ENCODE measurements around the gene PRKAR1B.

Gene PRKAR1B

GRCh38 chr7:701086-701671 lies 25.9 kb downstream of the PRKAR1B start:
- no peak overlapping the region for H3K9ac ChIP-seq (ENCODE audit: low read length)
- H3K36me3 ChIP-seq (ENCODE audit: control insufficient read depth, insufficient read depth, low read length), result peaks cover 6% of the 10 kb centered on the region; the same call in 1 of the 2 replicates
- no peak overlapping the region for H3K4me3 ChIP-seq (ENCODE audit: low read depth, low read length)
- H3K27me3 ChIP-seq (ENCODE audit: control insufficient read depth, insufficient read depth, low read length), result no peaks in the 10 kb centered on the region
- H3K9me3 ChIP-seq (ENCODE audit: control insufficient read depth, insufficient read depth, low read depth, low read length), result peaks cover 7% of the 10 kb centered on the region; the same call in 1 of the 2 replicates
- H3K27ac ChIP-seq (ENCODE audit: low read depth, low read length), result no peak overlapping the region
- peaks cover 6% of the 10 kb centered on the region; the same call in 1 of the 2 replicates for H3K4me1 ChIP-seq (ENCODE audit: control insufficient read depth, insufficient read depth, low read length)

GRCh38 chr7:699476-700170 lies 27.5 kb downstream of the PRKAR1B start:
- no peak overlapping the region for H3K9ac ChIP-seq (ENCODE audit: low read length)
- H3K9me3 ChIP-seq (ENCODE audit: control insufficient read depth, insufficient read depth, low read depth, low read length), result peaks cover 7% of the 10 kb centered on the region; the same call in 1 of the 2 replicates
- H3K27me3 ChIP-seq (ENCODE audit: control insufficient read depth, insufficient read depth, low read length), result no peaks in the 10 kb centered on the region
- peaks cover 6% of the 10 kb centered on the region; the same call in 1 of the 2 replicates for H3K36me3 ChIP-seq (ENCODE audit: control insufficient read depth, insufficient read depth, low read length)
- no peak overlapping the region for H3K27ac ChIP-seq (ENCODE audit: low read depth, low read length)
- peaks cover 6% of the 10 kb centered on the region; the same call in 1 of the 2 replicates for H3K4me1 ChIP-seq (ENCODE audit: control insufficient read depth, insufficient read depth, low read length)
- no peak overlapping the region for H3K4me3 ChIP-seq (ENCODE audit: low read depth, low read length)

DNA sequence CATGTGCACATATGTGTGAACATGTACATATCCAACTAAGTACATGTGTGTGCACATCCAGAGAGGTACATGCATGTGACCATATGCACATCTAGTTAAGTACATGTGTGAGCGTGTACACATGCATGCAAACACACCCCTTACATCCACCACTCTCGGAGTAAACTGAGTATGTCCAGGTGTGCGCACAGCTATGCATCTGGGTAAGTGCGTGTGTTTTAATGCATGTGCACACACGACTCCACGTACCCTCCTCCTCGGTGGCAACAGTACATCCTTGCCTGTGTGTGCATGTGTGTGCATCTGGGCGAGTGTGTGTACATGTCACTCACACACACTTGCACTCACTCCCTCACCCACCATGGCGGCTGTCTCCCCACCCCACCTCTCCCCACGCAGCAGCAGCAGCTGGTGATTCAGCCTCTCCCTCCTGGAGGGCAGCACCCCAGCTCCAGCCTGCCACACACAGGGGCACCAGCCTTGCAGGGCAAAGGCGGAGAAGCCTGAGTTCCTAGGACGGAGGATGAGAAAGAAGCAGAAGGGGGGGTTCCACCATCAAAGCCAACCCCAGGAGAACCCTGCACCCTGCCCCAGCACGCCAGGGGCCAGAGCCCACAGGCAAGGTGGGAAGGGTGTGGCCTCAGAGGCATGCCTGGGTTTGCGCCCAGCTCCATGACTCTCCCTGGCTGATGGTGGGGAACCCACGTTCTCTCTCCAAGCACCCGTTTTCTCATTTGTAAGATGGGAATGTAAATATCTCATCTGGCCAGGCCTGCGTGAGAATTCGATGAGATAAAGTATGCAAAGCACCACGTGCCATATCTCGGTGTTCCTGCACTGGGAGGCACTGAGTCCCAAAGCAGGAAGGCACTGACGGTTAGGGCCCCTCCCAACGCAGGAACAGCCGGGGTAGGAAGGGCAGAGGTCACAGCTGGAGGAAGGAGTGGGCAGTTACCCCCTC lies 28.3 kb downstream of the PRKAR1B start:
- H3K36me3 ChIP-seq (ENCODE audit: control insufficient read depth, insufficient read depth, low read length), result peaks cover 6% of the 10 kb centered on the region; the same call in 1 of the 2 replicates
- peaks cover 7% of the 10 kb centered on the region; the same call in 1 of the 2 replicates for H3K9me3 ChIP-seq (ENCODE audit: control insufficient read depth, insufficient read depth, low read depth, low read length)
- no peak overlapping the region for H3K9ac ChIP-seq (ENCODE audit: low read length)
- no peak overlapping the region for H3K27ac ChIP-seq (ENCODE audit: low read depth, low read length)
- no peaks in the 10 kb centered on the region for H3K27me3 ChIP-seq (ENCODE audit: control insufficient read depth, insufficient read depth, low read length)
- no peak overlapping the region for H3K4me3 ChIP-seq (ENCODE audit: low read depth, low read length)
- peaks cover 6% of the 10 kb centered on the region; the same call in 1 of the 2 replicates for H3K4me1 ChIP-seq (ENCODE audit: control insufficient read depth, insufficient read depth, low read length)

DNA sequence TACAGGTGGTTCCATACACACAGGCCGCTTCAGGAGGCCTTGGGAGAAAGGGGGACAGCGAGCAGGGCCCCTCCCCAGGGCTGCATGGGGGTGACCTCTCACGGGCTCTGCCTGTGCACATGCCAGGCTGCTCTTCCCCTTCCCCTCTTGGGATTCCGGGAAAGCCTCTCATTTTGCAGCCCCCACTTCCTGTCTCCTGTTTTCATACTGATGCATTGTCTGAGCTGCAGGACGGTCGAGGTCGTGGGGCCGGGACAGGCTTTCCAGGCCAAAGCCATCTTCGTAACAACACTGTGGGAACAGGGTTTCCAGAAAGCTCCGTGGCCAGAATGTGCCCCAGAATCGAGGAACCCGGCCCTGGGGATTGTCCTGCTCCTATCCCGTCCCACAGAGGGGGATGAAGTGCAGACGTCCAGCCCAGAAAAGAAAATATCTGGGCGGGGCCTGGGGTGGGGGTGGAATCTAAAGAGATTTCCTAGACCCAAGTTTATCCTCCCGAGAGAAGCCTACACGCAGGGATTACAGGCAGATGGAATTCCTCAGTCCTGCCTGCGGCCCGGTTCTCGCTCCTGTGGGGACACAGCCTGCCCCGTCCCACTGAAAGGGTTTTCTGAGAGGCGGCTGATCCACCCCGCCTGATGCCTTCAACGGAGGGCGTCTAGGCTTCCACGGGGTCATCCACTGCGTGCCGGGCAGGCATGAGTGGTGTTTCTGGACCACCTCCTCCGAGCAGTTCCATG lies 30.1 kb downstream of the PRKAR1B start:
- Histone ChIP-seq H3K4me1 (ENCODE audit: control insufficient read depth, insufficient read depth, low read length) (peaks cover 6% of the 10 kb centered on the region; the same call in 1 of the 2 replicates), H3K9me3 (ENCODE audit: control insufficient read depth, insufficient read depth, low read depth, low read length) (no peaks in the 10 kb centered on the region), H3K9ac (ENCODE audit: low read length) (no peak overlapping the region), H3K27me3 (ENCODE audit: control insufficient read depth, insufficient read depth, low read length) (no peaks in the 10 kb centered on the region), H3K27ac (ENCODE audit: low read depth, low read length) (no peak overlapping the region), H3K4me3 (ENCODE audit: low read depth, low read length) (no peak overlapping the region), H3K36me3 (ENCODE audit: control insufficient read depth, insufficient read depth, low read length) (peaks cover 12% of the 10 kb centered on the region; the same call in 1 of the 2 replicates)

GRCh38 chr7:696426-696811 lies 30.7 kb downstream of the PRKAR1B start:
- Histone ChIP-seq H3K9ac (ENCODE audit: low read length) (no peak overlapping the region), H3K9me3 (ENCODE audit: control insufficient read depth, insufficient read depth, low read depth, low read length) (no peaks in the 10 kb centered on the region), H3K36me3 (ENCODE audit: control insufficient read depth, insufficient read depth, low read length) (peaks cover 12% of the 10 kb centered on the region; the same call in 1 of the 2 replicates), H3K4me1 (ENCODE audit: control insufficient read depth, insufficient read depth, low read length) (peaks cover 6% of the 10 kb centered on the region; the same call in 1 of the 2 replicates), H3K27ac (ENCODE audit: low read depth, low read length) (no peak overlapping the region), H3K27me3 (ENCODE audit: control insufficient read depth, insufficient read depth, low read length) (no peaks in the 10 kb centered on the region), H3K4me3 (ENCODE audit: low read depth, low read length) (no peak overlapping the region)

DNA sequence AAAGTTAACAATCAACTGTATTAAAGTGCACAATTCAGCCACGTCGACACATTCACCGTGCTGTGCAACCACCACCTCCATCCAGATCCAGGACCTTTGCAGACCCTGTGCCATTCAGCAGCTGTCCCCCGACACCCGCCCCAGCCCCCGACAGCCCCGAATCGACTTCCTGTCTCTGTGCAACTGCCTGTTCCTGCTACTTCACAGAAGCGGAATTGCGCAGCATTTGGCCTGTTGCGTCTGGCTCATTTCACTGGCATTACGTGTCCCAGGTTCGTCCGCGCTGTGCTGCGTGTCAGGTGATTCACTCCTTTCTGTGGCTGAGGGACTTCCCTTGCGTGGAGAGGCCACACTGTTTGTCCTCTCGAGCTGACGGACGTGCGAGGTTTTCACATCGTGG lies 33.8 kb downstream of the PRKAR1B start:
- H3K9ac ChIP-seq (ENCODE audit: low read length), result no peak overlapping the region
- no peak overlapping the region for H3K4me3 ChIP-seq (ENCODE audit: low read depth, low read length)
- peaks cover 7% of the 10 kb centered on the region for H3K36me3 ChIP-seq (ENCODE audit: control insufficient read depth, insufficient read depth, low read length)
- H3K9me3 ChIP-seq (ENCODE audit: control insufficient read depth, insufficient read depth, low read depth, low read length), result peaks cover 18% of the 10 kb centered on the region
- no peaks in the 10 kb centered on the region for H3K27me3 ChIP-seq (ENCODE audit: control insufficient read depth, insufficient read depth, low read length)
- no peak overlapping the region for H3K27ac ChIP-seq (ENCODE audit: low read depth, low read length)
- H3K4me1 ChIP-seq (ENCODE audit: control insufficient read depth, insufficient read depth, low read length), result no peaks in the 10 kb centered on the region

GRCh38 chr7:691361-692045 lies 35.6 kb downstream of the PRKAR1B start:
- no peaks in the 10 kb centered on the region for H3K4me1 ChIP-seq (ENCODE audit: control insufficient read depth, insufficient read depth, low read length)
- H3K9ac ChIP-seq (ENCODE audit: low read length), result no peak overlapping the region
- no peaks in the 10 kb centered on the region for H3K27me3 ChIP-seq (ENCODE audit: control insufficient read depth, insufficient read depth, low read length)
- no peak overlapping the region for H3K4me3 ChIP-seq (ENCODE audit: low read depth, low read length)
- peaks cover 30% of the 10 kb centered on the region for H3K9me3 ChIP-seq (ENCODE audit: control insufficient read depth, insufficient read depth, low read depth, low read length)
- no peak overlapping the region for H3K27ac ChIP-seq (ENCODE audit: low read depth, low read length)
- peaks cover 6% of the 10 kb centered on the region for H3K36me3 ChIP-seq (ENCODE audit: control insufficient read depth, insufficient read depth, low read length)

DNA sequence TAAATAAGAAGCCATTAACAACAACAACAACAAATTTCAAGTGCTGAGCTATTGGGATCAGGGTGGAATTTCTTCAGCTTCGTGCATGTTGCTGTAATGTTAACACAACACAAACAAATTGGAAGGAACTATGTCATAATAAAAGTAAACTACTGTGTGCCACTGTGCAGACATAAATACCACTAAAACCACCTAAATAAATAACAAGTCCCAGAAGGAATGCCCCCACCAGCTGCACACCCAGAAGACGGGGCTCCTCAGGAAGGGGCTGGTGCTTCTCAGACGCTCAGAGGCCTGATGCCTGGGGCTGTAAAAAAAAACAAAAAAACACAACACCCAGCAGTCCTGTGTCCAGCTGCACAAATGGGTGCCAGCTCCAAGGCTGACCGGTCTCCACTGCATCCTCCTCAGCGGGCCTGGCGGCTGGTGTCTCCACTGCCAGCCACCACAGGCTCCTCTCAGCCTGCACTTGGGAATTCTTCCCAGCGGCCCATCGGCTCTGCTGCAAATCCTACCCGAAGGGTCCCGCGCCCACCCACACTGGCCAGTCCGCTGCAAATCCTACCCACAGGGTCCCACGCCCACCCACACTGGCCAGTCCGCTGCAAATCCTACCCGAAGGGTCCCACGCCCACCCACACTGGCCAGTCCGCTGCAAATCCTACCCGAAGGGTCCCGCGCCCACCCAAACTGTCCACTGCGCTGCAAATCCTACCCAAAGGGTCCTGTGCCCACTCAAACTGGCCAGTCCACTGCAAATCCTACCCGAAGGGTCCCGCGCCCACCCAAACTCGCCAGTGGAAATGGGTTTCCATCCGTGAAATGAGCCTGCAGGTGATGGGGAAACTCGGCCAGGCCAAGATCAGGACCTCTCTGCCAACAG lies 36.4 kb downstream of the PRKAR1B start:
- no peaks in the 10 kb centered on the region for H3K27me3 ChIP-seq (ENCODE audit: control insufficient read depth, insufficient read depth, low read length)
- H3K4me1 ChIP-seq (ENCODE audit: control insufficient read depth, insufficient read depth, low read length), result no peaks in the 10 kb centered on the region
- H3K36me3 ChIP-seq (ENCODE audit: control insufficient read depth, insufficient read depth, low read length), result peaks cover 6% of the 10 kb centered on the region
- peaks cover 33% of the 10 kb centered on the region for H3K9me3 ChIP-seq (ENCODE audit: control insufficient read depth, insufficient read depth, low read depth, low read length)
- H3K9ac ChIP-seq (ENCODE audit: low read length), result no peak overlapping the region
- no peak overlapping the region for H3K27ac ChIP-seq (ENCODE audit: low read depth, low read length)
- no peak overlapping the region for H3K4me3 ChIP-seq (ENCODE audit: low read depth, low read length)

DNA sequence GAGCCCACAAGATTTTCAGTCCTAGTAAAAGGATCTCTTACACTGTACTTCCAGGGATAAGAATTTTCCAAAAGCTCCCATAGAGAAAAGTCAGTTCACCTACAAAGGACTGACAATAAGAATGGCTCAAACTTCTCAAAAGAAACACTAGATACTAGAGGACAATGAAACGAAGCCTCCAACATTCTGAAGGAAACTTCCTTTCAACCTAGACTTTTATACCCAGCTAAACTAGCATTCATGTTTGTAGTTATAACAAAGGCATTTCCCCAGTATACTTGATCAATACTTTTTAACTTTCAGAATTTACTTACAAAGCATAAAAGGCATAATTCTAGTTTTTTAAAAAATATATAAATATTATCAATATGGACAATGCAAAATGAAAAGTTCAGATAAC lies 41.5 kb downstream of the PRKAR1B start:
- H3K9ac ChIP-seq (ENCODE audit: low read length), result no peak overlapping the region
- H3K36me3 ChIP-seq (ENCODE audit: control insufficient read depth, insufficient read depth, low read length), result peaks cover 15% of the 10 kb centered on the region
- no peaks in the 10 kb centered on the region for H3K27me3 ChIP-seq (ENCODE audit: control insufficient read depth, insufficient read depth, low read length)
- no peak overlapping the region for H3K27ac ChIP-seq (ENCODE audit: low read depth, low read length)
- H3K4me3 ChIP-seq (ENCODE audit: low read depth, low read length), result no peak overlapping the region
- H3K4me1 ChIP-seq (ENCODE audit: control insufficient read depth, insufficient read depth, low read length), result no peaks in the 10 kb centered on the region
- peaks cover 43% of the 10 kb centered on the region for H3K9me3 ChIP-seq (ENCODE audit: control insufficient read depth, insufficient read depth, low read depth, low read length)

Measured in HUES6 (cell line).